Esophagus muscularis mucosa (tissue), 3 donors: Measurements from ENCODE around the gene TOM1.

Experiments used
- EP300 ChIP-seq: sonication (generic); formaldehyde crosslinking; IDR thresholded peaks from one replicate; pipeline ENCODE4 v1.6.1; 2017; ENCODE audit warnings: antibody characterized with exemption
- POLR2AphosphoS5 ChIP-seq, 2 donors: sonication (generic); formaldehyde crosslinking; IDR thresholded peaks; one replicate each; pipeline ENCODE4 v1.6.1; 2017; ENCODE audit warnings: antibody characterized with exemption in 2 of 2

DNA sequence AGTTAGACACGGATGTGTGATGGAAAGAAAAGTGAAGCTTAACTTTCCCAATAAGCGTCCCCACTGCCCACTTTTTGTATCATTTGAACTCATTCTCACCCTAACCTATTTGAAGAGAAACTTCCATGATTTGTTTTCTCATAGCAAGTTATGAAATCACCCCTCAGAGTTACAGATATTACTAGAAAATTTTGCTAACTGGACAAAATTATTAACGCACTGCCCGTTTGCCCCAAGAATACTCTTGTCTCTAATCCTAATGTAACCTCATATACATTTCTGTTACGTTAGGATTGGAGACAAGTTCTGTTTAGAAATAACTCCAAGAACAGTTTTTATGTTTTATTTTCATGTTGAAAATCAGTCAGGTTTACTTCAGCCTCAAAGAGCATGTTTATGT, 25.5 kb downstream of the TOM1 start:
- TF ChIP-seq POLR2AphosphoS5 (IDR thresholded peaks at IDR 0.05) (no peak), EP300 (no peak)
